SK-N-SH (cell line): ENCODE measurements around the gene EPM2A. TPM values are rescaled to one million over a fixed set of nuclear protein-coding genes. Genes with fewer than 3 reads are reported as not detected.

Experiments
- CTCF ChIA-PET: fragments of 300-600, 350-600 bp; formaldehyde crosslinking; extraction: SDS; loops from one replicate; lab custom pipeline; 2021; lab: Yijun Ruan, JAX
- POLR2A ChIA-PET: fragments of 350-600 bp; sonication (Branson Sonifier 250); formaldehyde crosslinking; extraction: SDS; loops from one replicate; lab custom pipeline; 2020; ENCODE audit warnings: antibody characterized with exemption, inconsistent platforms; lab: Yijun Ruan, JAX
- DNase-seq: peaks from one replicate; pipeline ENCODE4 v3.0.0; 2012
- H2AFZ ChIP-seq: fragments of 200-600 bp; sonication (generic); 2 replicates; pipeline ENCODE4 v1.8.1; 2016; ENCODE audit warnings: antibody characterized with exemption, mild to moderate bottlenecking, low read depth
- H3F3A ChIP-seq: fragments of 200-600 bp; sonication (generic); replicated peaks from 2 replicates; pipeline ENCODE3; 2016; ENCODE audit warnings: antibody characterized with exemption, mild to moderate bottlenecking; ENCODE audit not compliant: insufficient read depth
- H3K27ac ChIP-seq, 2 experiments: fragments of 200-500 bp in 1 of 2; fragments of 200-600 bp in 1 of 2; sonication (Bioruptor generic) in 1 of 2; sonication (generic), shearing (Covaris generic) in 1 of 2; 2 replicates each; pipeline versions ENCODE4 v1.5.1 to v1.6.1; 2014 to 2016; ENCODE audit warnings: low read depth in 2 of 2, inconsistent platforms in 1 of 2, low read length in 1 of 2, mild to moderate bottlenecking in 1 of 2, mixed read lengths in 1 of 2
- H3K27me3 ChIP-seq: fragments of 200-600 bp; sonication (generic), shearing (Covaris generic); 2 replicates; pipeline ENCODE4 v1.6.1; 2016; ENCODE audit warnings: mixed run types; ENCODE audit not compliant: insufficient read depth
- H3K36me3 ChIP-seq, 2 experiments: fragments of 200-500 bp in 1 of 2; fragments of 200-600 bp in 1 of 2; sonication (Bioruptor generic) in 1 of 2; sonication (generic) in 1 of 2; replicated peaks in 1 of 2; 2 replicates each; pipeline versions ENCODE3 to v1.5.1; 2014 to 2016; ENCODE audit warnings: low read length in 1 of 2, mild to moderate bottlenecking in 1 of 2; ENCODE audit not compliant: insufficient read depth in 2 of 2, control insufficient read depth in 1 of 2
- H3K4me1 ChIP-seq, 2 experiments: fragments of 200-500 bp in 1 of 2; fragments of 200-600 bp in 1 of 2; sonication (Bioruptor generic) in 1 of 2; sonication (generic), shearing (Covaris generic) in 1 of 2; 2 replicates each; pipeline versions ENCODE4 v1.5.1 to v1.6.1; 2014 to 2016; ENCODE audit warnings: low read depth in 1 of 2, low read length in 1 of 2, mixed run types in 1 of 2; ENCODE audit not compliant: insufficient read depth in 2 of 2, control insufficient read depth in 1 of 2
- H3K4me2 ChIP-seq: fragments of 200-600 bp; sonication (generic), shearing (Covaris generic); 2 replicates; pipeline ENCODE4 v1.6.1; 2017; ENCODE audit warnings: mixed run types
- H3K4me3 ChIP-seq, 2 experiments: fragments of 200-500 bp in 1 of 2; fragments of 200-600 bp in 1 of 2; sonication (Bioruptor generic) in 1 of 2; sonication (generic), shearing (Covaris generic) in 1 of 2; 2 replicates each; pipeline versions ENCODE4 v1.5.1 to v1.8.1; 2014 to 2016; ENCODE audit warnings: low read depth in 2 of 2, inconsistent platforms in 1 of 2, low read length in 1 of 2, mild to moderate bottlenecking in 1 of 2, mixed read lengths in 1 of 2, moderate library complexity in 1 of 2
- H3K79me2 ChIP-seq: fragments of 200-600 bp; sonication (generic); 2 replicates; pipeline ENCODE4 v1.8.1; 2017; ENCODE audit warnings: mild to moderate bottlenecking; ENCODE audit not compliant: insufficient read depth
- H3K9ac ChIP-seq: fragments of 200-600 bp; sonication (generic); 2 replicates; pipeline ENCODE4 v1.6.1; 2017; ENCODE audit warnings: mixed run types
- H3K9me2 ChIP-seq: fragments of 200-600 bp; sonication (generic); 2 replicates; pipeline ENCODE4 v1.6.1; 2017; ENCODE audit warnings: mixed run types
- H3K9me3 ChIP-seq: fragments of 200-600 bp; sonication (generic); 2 replicates; pipeline ENCODE4 v1.6.1; 2017; ENCODE audit warnings: mixed run types, mild to moderate bottlenecking, moderate library complexity
- H4K20me1 ChIP-seq: fragments of 200-600 bp; sonication (generic); 2 replicates; pipeline ENCODE4 v1.6.1; 2017; ENCODE audit warnings: mild to moderate bottlenecking, mixed run types; ENCODE audit not compliant: insufficient read depth
- CTCF ChIP-seq: fragments of 200-600 bp; sonication (generic); IDR thresholded peaks from 2 replicates; pipeline ENCODE4 v1.6.1; 2017; ENCODE audit warnings: antibody characterized with exemption, mild to moderate bottlenecking, moderate library complexity
- ELF1 ChIP-seq: IDR thresholded peaks from 2 replicates; pipeline ENCODE4 v1.4.0; 2012
- EP300 ChIP-seq, 2 experiments: IDR thresholded peaks; 2 replicates each; pipeline versions ENCODE4 v1.4.0 to v1.6.1; 2012; ENCODE audit warnings: borderline replicate concordance in 1 of 2, low read depth in 1 of 2, low read length in 1 of 2
- FOSL2 ChIP-seq: IDR thresholded peaks from 2 replicates; pipeline ENCODE4 v1.4.0; 2012; ENCODE audit warnings: low read depth, mild to moderate bottlenecking, moderate library complexity, borderline replicate concordance
- FOXJ3 ChIP-seq: sonication (generic); formaldehyde crosslinking; IDR thresholded peaks from 2 replicates; pipeline ENCODE4 v1.5.1; 2020; ENCODE audit warnings: mild to moderate bottlenecking, missing genetic modification reagents
- GATA2 ChIP-seq: sonication (generic); formaldehyde crosslinking; IDR thresholded peaks from 2 replicates; pipeline ENCODE4 v1.5.0; 2020; ENCODE audit warnings: mild to moderate bottlenecking, missing genetic modification reagents
- JUND ChIP-seq: IDR thresholded peaks from 2 replicates; pipeline ENCODE4 v1.4.0; 2012
- MEF2A ChIP-seq: IDR thresholded peaks from 2 replicates; pipeline ENCODE4 v1.4.0; 2012; ENCODE audit warnings: low read depth, borderline replicate concordance
- MXI1 ChIP-seq: IDR thresholded peaks from 2 replicates; pipeline ENCODE4 v1.6.1; 2012; ENCODE audit warnings: mild to moderate bottlenecking, low read depth, low read length, improper control_type of control experiment
- NFIC ChIP-seq: IDR thresholded peaks from 2 replicates; pipeline ENCODE4 v1.4.0; 2012; ENCODE audit warnings: borderline replicate concordance
- POLR2AphosphoS5 ChIP-seq: IDR thresholded peaks from 2 replicates; pipeline ENCODE4 v1.6.1; 2012; ENCODE audit warnings: low read depth, low read length
- RFX5 ChIP-seq: IDR thresholded peaks from 2 replicates; pipeline ENCODE4 v1.6.1; 2012; ENCODE audit warnings: mild to moderate bottlenecking, improper control_type of control experiment, low read length
- SIN3A ChIP-seq: IDR thresholded peaks from 2 replicates; pipeline ENCODE4 v1.6.1; 2012; ENCODE audit warnings: low read depth, mild to moderate bottlenecking, low read length, moderate library complexity, borderline replicate concordance
- SMC3 ChIP-seq: IDR thresholded peaks from 2 replicates; pipeline ENCODE4 v1.6.1; 2012; ENCODE audit warnings: low read depth, low read length, improper control_type of control experiment
- TAF1 ChIP-seq: IDR thresholded peaks from 2 replicates; pipeline ENCODE4 v1.6.1; 2012; ENCODE audit warnings: low read depth, mild to moderate bottlenecking, low read length, moderate library complexity, borderline replicate concordance
- TCF12 ChIP-seq: IDR thresholded peaks from 2 replicates; pipeline ENCODE4 v1.4.0; 2012
- TEAD4 ChIP-seq: IDR thresholded peaks from 2 replicates; pipeline ENCODE4 v1.4.0; 2012; ENCODE audit warnings: mild to moderate bottlenecking, borderline replicate concordance; ENCODE audit not compliant: insufficient read depth
- USF1 ChIP-seq: IDR thresholded peaks from 2 replicates; pipeline ENCODE4 v1.4.0; 2012; ENCODE audit warnings: low read depth, borderline replicate concordance
- YY1 ChIP-seq: IDR thresholded peaks from 2 replicates; pipeline ENCODE4 v1.4.0; 2012; ENCODE audit warnings: low read depth, mild to moderate bottlenecking
- WGBS: methylation state at CpG from one replicate; pipeline ENCODE4 v1.1.6; 2017; ENCODE audit warnings: low lambda C conversion rate; 5-methylcytosine and 5-hydroxymethylcytosine counted together
- polyA plus RNA-seq, 3 experiments: library from polyadenylated mRNA; depleted of rRNA; stranded (reverse); fragments of >200 nt; gene quantifications; 2 replicates each; pipeline ENCODE4 v1.2.3, GENCODE V29; 2012
- TF ChIP-seq, protein P1 (sequence below): IDR thresholded peaks from 2 replicates; pipeline ENCODE4 v1.6.1; 2012; ENCODE audit warnings: mild to moderate bottlenecking, low read depth, low read length, moderate library complexity
- TF ChIP-seq, protein P2 (sequence below): IDR thresholded peaks from 2 replicates; pipeline ENCODE4 v1.4.0; 2012; ENCODE audit warnings: low read depth
- TF ChIP-seq, protein P3 (sequence below): fragments of 150-350 bp; IDR thresholded peaks from 2 replicates; pipeline ENCODE4 v1.6.1; 2017; ENCODE audit warnings: antibody characterized with exemption, low read length, low read depth, borderline replicate concordance

Gene EPM2A
- polyA plus RNA-seq, 1 of the 3 experiments (the other 2 are of a cell fraction), result 2.7 TPM

- peaks cover 20% of the 10 kb centered on the region for H3F3A ChIP-seq
- H3K4me3 ChIP-seq, result no peak overlapping the region
- no peak overlapping the region for H3K9ac ChIP-seq
- ChIA-PET POLR2A (no interaction called here), CTCF (no interaction called here)
- no peaks in the 10 kb centered on the region for H3K27me3 ChIP-seq
- H3K9me3 ChIP-seq, result no peaks in the 10 kb centered on the region
- H3K27ac ChIP-seq, result no peak overlapping the region
- DNase-seq, result no peak
- H3K4me1 ChIP-seq, result peaks cover 0 to 8% of the 10 kb centered on the region in 2 experiments; a peak in 1 of 4 replicates
- no peaks in the 10 kb centered on the region for H3K36me3 ChIP-seq
- H3K9me2 ChIP-seq, result no peaks in the 10 kb centered on the region
- 0 out of 2 replicates have a peak, but pooled peaks cover 3% of the 10 kb centered on the region for H3K79me2 ChIP-seq
- H2AFZ ChIP-seq, result no peak overlapping the region
- TF ChIP-seq MEF2A, result no peak
- TF ChIP-seq CTCF, result no peak
- no peak for TF ChIP-seq SMC3
- no peak for TF ChIP-seq RFX5
- TF ChIP-seq USF1, result no peak
- TF ChIP-seq FOSL2, result no peak
- no peak for TF ChIP-seq TAF1
- TF ChIP-seq FOXJ3 (CRISPR knock-in tag), result no peak
- no peak for TF ChIP-seq YY1
- TF ChIP-seq NFIC, result no peak
- 93% methylated on average over 2 of the region's 2 CpGs for WGBS
- H4K20me1 ChIP-seq, result no peaks in the 10 kb centered on the region
- no peak overlapping the region for H3K4me2 ChIP-seq
These were observed 44.4 kb downstream of the EPM2A start for GRCh38 chr6:145690969-145691368.

DNA sequence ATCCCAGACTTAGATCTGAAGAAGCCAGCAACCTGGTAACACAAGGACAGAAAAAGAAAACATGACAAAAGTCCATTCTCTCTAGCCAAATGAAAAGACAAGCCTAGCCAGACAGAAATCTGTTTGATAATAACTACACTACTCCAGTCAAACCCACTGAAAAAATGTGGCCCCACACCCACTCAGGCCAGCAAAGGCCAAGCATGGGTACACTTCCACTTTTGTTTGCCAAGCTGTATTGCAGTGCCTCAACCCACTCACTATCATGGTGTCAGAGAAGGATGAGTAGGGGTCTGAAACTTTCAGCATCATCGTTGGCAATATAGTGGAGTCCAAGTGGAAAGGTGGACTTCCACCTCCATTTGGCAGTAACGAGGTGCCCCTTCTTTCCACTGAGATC is 45.8 kb downstream of the EPM2A start:
- no peaks in the 10 kb centered on the region for H3K9me2 ChIP-seq
- H3F3A ChIP-seq, result peaks cover 20% of the 10 kb centered on the region
- no peaks in the 10 kb centered on the region for H3K27me3 ChIP-seq
- no peak overlapping the region for H3K9ac ChIP-seq
- no peak overlapping the region for H3K4me2 ChIP-seq
- ChIA-PET POLR2A (no interaction called here), CTCF (no interaction called here)
- H3K4me1 ChIP-seq, result peaks cover 0 to 8% of the 10 kb centered on the region in 2 experiments; a peak in 1 of 4 replicates
- no peaks in the 10 kb centered on the region for H3K9me3 ChIP-seq
- WGBS, result 83% methylated on average over 2 of the region's 2 CpGs
- H2AFZ ChIP-seq, result no peak overlapping the region
- H3K79me2 ChIP-seq, result 0 out of 2 replicates have a peak, but pooled peaks cover 3% of the 10 kb centered on the region
- no peak for TF ChIP-seq TEAD4
- TF ChIP-seq GATA2 (CRISPR knock-in tag), result no peak
- TF ChIP-seq SIN3A, result no peak
- no peak for TF ChIP-seq MXI1
- TF ChIP-seq, protein P1, sequence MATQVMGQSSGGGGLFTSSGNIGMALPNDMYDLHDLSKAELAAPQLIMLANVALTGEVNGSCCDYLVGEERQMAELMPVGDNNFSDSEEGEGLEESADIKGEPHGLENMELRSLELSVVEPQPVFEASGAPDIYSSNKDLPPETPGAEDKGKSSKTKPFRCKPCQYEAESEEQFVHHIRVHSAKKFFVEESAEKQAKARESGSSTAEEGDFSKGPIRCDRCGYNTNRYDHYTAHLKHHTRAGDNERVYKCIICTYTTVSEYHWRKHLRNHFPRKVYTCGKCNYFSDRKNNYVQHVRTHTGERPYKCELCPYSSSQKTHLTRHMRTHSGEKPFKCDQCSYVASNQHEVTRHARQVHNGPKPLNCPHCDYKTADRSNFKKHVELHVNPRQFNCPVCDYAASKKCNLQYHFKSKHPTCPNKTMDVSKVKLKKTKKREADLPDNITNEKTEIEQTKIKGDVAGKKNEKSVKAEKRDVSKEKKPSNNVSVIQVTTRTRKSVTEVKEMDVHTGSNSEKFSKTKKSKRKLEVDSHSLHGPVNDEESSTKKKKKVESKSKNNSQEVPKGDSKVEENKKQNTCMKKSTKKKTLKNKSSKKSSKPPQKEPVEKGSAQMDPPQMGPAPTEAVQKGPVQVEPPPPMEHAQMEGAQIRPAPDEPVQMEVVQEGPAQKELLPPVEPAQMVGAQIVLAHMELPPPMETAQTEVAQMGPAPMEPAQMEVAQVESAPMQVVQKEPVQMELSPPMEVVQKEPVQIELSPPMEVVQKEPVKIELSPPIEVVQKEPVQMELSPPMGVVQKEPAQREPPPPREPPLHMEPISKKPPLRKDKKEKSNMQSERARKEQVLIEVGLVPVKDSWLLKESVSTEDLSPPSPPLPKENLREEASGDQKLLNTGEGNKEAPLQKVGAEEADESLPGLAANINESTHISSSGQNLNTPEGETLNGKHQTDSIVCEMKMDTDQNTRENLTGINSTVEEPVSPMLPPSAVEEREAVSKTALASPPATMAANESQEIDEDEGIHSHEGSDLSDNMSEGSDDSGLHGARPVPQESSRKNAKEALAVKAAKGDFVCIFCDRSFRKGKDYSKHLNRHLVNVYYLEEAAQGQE, result no peak
- no peak for TF ChIP-seq TCF12
- no peak for TF ChIP-seq JUND
- no peak for TF ChIP-seq ELF1
- TF ChIP-seq SMC3, result no peak
- no peak for TF ChIP-seq FOSL2
- TF ChIP-seq, protein P2, sequence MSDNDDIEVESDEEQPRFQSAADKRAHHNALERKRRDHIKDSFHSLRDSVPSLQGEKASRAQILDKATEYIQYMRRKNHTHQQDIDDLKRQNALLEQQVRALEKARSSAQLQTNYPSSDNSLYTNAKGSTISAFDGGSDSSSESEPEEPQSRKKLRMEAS, result no peak
- TF ChIP-seq, protein P3, sequence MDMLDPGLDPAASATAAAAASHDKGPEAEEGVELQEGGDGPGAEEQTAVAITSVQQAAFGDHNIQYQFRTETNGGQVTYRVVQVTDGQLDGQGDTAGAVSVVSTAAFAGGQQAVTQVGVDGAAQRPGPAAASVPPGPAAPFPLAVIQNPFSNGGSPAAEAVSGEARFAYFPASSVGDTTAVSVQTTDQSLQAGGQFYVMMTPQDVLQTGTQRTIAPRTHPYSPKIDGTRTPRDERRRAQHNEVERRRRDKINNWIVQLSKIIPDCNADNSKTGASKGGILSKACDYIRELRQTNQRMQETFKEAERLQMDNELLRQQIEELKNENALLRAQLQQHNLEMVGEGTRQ, result no peak
- TF ChIP-seq RFX5, result no peak
- TF ChIP-seq POLR2AphosphoS5, result no peak
- no peak for TF ChIP-seq EP300 (IDR thresholded peaks at IDR 0.05; ENCODE audit: borderline replicate concordance in 1 of 2, low read depth in 1 of 2, low read length in 1 of 2)
- H3K27ac ChIP-seq, result no peak overlapping the region
- no peaks in the 10 kb centered on the region for H4K20me1 ChIP-seq
- DNase-seq, result no peak
- H3K4me3 ChIP-seq, result no peak overlapping the region
- H3K36me3 ChIP-seq, result no peaks in the 10 kb centered on the region
